ENCODE results near the gene ARID1B. TPM values are rescaled to one million over a fixed set of nuclear protein-coding genes. Genes with fewer than 3 reads are reported as not detected.

The ARID1B gene
- total and polyA plus RNA-seq, 10 of the 15 experiments (the other 5 are each of a cell fraction or from before 2014, with no cell fraction given): 24.7 to 133 (median 54.6) TPM

DNA sequence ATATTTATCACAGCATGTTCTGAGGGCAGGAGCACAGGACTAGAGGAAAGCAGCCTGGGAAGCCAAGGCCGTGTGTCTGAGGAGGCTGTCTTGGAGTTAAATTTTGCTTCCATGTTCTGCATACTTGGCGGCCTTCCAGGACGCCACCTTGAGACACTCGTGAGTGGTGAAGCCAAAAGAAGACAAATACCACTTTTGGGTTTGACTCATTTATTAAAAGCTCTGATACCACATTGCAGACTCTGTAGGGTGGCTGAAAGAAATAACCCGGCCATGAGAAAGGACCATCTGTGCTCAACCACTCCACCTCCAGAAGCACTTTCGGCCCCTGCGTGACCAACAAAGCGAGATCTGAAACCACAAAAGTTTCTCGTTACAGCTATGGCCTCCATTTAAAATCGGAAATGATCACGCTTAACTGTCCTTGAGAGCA is 426.1 kb downstream of the ARID1B start:
- in situ Hi-C loops (cut with MboI) (no loop called here), intact Hi-C loops (cut with micrococcal nuclease; ENCODE audit: unreplicated experiment) (loop anchor here (1.0 kb wide), 1 partner anchor 71 kb away; no protein-coding TSS in a partner anchor)
- POLR2A ChIA-PET: no interaction called here
- peaks cover 32 to 37% of the 10 kb centered on the region in 2 experiments for H3K36me3 ChIP-seq (ENCODE audit: control insufficient read depth in 2 of 2, insufficient read depth in 2 of 2, low read length in 1 of 2)
- peak overlapping the region; percentile 53; the same call in 1 of the 2 replicates for H3K4me2 ChIP-seq (ENCODE audit: control insufficient read depth, insufficient read depth)
- H2AFZ ChIP-seq (ENCODE audit: control insufficient read depth, low read depth, low read length): no peak overlapping the region
- no TSS peak for BruUV-seq (replicated peaks)
- H3K9ac ChIP-seq (ENCODE audit: control insufficient read depth, insufficient read depth, low read length): no peak overlapping the region
- SMC1A ChIA-PET (ENCODE audit: uncharacterized antibody, unreplicated experiment): interaction anchor here (1.0 to 1.6 kb wide), 6 partner anchors 20 to 737 kb away, joined by 3 read pairs; no protein-coding TSS in a partner anchor
- 1% methylated on average over 11 of the region's 11 CpGs for WGBS (ENCODE audit: insufficient coverage, insufficient replicate concordance, low lambda C conversion rate, missing lambda C conversion rate)
- H3K4me3 ChIP-seq: peak overlapping the region; percentile 14; the same call in 1 of the 2 replicates
- DNase-seq (ENCODE audit: low read depth, low spot score) (peak; percentile 84), FAIRE-seq (no peak), ATAC-seq (peak; percentile 98)
- no peaks in the 10 kb centered on the region; the same call in 1 of the 2 replicates for H4K20me1 ChIP-seq (ENCODE audit: control insufficient read depth, insufficient read depth)
- H3K4me1 ChIP-seq (ENCODE audit: control insufficient read depth, insufficient read depth, low read length): peaks cover 11% of the 10 kb centered on the region
- CTCF ChIA-PET: interaction anchor here (0.6 to 2.1 kb wide), 6 partner anchors 9 to 170 kb away, joined by 3 to 4 read pairs (median 3); no protein-coding TSS in a partner anchor
- no peak overlapping the region for H3K27ac ChIP-seq (ENCODE audit: control insufficient read depth, insufficient read depth)
- no peaks in the 10 kb centered on the region; the same call in 1 of the 2 replicates for H3K79me2 ChIP-seq (ENCODE audit: control insufficient read depth, insufficient read depth, low read length)
- RAD21 ChIA-PET (ENCODE audit: unreplicated experiment): no interaction called here
- H3K9me3 ChIP-seq (replicated peaks; ENCODE audit: control insufficient read depth, insufficient read depth, low read length): no peaks in the 10 kb centered on the region
- H3K27me3 ChIP-seq (replicated peaks in 1 of 2; ENCODE audit: control insufficient read depth in 2 of 2, insufficient read depth in 2 of 2, low read length in 1 of 2): no peaks in the 10 kb centered on the region
- TF ChIP-seq, protein P1, sequence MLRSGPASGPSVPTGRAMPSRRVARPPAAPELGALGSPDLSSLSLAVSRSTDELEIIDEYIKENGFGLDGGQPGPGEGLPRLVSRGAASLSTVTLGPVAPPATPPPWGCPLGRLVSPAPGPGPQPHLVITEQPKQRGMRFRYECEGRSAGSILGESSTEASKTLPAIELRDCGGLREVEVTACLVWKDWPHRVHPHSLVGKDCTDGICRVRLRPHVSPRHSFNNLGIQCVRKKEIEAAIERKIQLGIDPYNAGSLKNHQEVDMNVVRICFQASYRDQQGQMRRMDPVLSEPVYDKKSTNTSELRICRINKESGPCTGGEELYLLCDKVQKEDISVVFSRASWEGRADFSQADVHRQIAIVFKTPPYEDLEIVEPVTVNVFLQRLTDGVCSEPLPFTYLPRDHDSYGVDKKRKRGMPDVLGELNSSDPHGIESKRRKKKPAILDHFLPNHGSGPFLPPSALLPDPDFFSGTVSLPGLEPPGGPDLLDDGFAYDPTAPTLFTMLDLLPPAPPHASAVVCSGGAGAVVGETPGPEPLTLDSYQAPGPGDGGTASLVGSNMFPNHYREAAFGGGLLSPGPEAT (IDR thresholded peaks at IDR 0.05; ENCODE audit: low read depth): peak; percentile 26; the same call in 1 of the 2 replicates
- TF ChIP-seq, protein P2, sequence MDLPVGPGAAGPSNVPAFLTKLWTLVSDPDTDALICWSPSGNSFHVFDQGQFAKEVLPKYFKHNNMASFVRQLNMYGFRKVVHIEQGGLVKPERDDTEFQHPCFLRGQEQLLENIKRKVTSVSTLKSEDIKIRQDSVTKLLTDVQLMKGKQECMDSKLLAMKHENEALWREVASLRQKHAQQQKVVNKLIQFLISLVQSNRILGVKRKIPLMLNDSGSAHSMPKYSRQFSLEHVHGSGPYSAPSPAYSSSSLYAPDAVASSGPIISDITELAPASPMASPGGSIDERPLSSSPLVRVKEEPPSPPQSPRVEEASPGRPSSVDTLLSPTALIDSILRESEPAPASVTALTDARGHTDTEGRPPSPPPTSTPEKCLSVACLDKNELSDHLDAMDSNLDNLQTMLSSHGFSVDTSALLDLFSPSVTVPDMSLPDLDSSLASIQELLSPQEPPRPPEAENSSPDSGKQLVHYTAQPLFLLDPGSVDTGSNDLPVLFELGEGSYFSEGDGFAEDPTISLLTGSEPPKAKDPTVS (IDR thresholded peaks at IDR 0.05; ENCODE audit: low read depth, low read length): no peak
- TF ChIP-seq, protein P3, sequence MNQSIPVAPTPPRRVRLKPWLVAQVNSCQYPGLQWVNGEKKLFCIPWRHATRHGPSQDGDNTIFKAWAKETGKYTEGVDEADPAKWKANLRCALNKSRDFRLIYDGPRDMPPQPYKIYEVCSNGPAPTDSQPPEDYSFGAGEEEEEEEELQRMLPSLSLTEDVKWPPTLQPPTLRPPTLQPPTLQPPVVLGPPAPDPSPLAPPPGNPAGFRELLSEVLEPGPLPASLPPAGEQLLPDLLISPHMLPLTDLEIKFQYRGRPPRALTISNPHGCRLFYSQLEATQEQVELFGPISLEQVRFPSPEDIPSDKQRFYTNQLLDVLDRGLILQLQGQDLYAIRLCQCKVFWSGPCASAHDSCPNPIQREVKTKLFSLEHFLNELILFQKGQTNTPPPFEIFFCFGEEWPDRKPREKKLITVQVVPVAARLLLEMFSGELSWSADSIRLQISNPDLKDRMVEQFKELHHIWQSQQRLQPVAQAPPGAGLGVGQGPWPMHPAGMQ (IDR thresholded peaks at IDR 0.05; ENCODE audit: borderline replicate concordance): peak; percentile 45; the same call in 1 of the 2 replicates
- TF ChIP-seq EED (IDR thresholded peaks at IDR 0.05; ENCODE audit: low read depth) (peak; percentile 52; the same call in 1 of the 2 replicates), FOS (IDR thresholded peaks at IDR 0.05; ENCODE audit: borderline replicate concordance, extremely low read depth, insufficient read length) (no peak), SMAD1 (IDR thresholded peaks at IDR 0.05; ENCODE audit: low read depth, partially characterized antibody) (peak; percentile 79), SMAD5 (IDR thresholded peaks at IDR 0.05; ENCODE audit: low read depth) (no peak), FOXM1 (IDR thresholded peaks at IDR 0.05; ENCODE audit: low read depth, low read length) (peak; percentile 93; the same call in 1 of the 2 replicates), POLR2A (IDR thresholded peaks at IDR 0.05; ENCODE audit: low read depth, low read length) (no peak), PML (IDR thresholded peaks at IDR 0.05; ENCODE audit: low read length) (peak; percentile 69; the same call in 1 of the 2 replicates), NBN (IDR thresholded peaks at IDR 0.05) (0 out of 2 replicates have a peak, but pooled peaks have one; percentile 55), ZSCAN29 (IDR thresholded peaks at IDR 0.05) (no peak), TCF12 (IDR thresholded peaks at IDR 0.05; ENCODE audit: low read depth, low read length) (peak; percentile 86), MEF2B (IDR thresholded peaks at IDR 0.05; ENCODE audit: partially characterized antibody, poor library complexity, severe bottlenecking) (peak; percentile 70), EP300 (IDR thresholded peaks at IDR 0.05; ENCODE audit: borderline replicate concordance in 1 of 2, control insufficient read depth in 1 of 2, low read depth in 2 of 2, low read length in 2 of 2) (peak; percentile 48 to 87; a peak in 3 of 4 replicates)
- TF ChIP-seq, protein P4, sequence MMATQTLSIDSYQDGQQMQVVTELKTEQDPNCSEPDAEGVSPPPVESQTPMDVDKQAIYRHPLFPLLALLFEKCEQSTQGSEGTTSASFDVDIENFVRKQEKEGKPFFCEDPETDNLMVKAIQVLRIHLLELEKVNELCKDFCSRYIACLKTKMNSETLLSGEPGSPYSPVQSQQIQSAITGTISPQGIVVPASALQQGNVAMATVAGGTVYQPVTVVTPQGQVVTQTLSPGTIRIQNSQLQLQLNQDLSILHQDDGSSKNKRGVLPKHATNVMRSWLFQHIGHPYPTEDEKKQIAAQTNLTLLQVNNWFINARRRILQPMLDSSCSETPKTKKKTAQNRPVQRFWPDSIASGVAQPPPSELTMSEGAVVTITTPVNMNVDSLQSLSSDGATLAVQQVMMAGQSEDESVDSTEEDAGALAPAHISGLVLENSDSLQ (IDR thresholded peaks at IDR 0.05): no peak
- TF ChIP-seq, protein P5, sequence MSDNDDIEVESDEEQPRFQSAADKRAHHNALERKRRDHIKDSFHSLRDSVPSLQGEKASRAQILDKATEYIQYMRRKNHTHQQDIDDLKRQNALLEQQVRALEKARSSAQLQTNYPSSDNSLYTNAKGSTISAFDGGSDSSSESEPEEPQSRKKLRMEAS (IDR thresholded peaks at IDR 0.05; ENCODE audit: low read depth, low read length): no peak

All from GM12878 (cell line).